Stimulated activated CD4-positive, alpha-beta T cell treated with anti-CD3 and anti-CD28 coated beads, Interleukin-1b, Interleukin-23, amount 100 ng/mL, for 1 hour (primary cell): ENCODE results near the gene ADARB2.
"Not testable (repeated sequence)": the region's sequence is repeated elsewhere in the genome, so short reads cannot be mapped to it uniquely, and the experiment has no call there.

Experiments
- DNase-seq, 2 donors: peaks; one replicate each; pipeline ENCODE4 v3.0.0-alpha.2; 2020; ENCODE audit warnings: low read depth in 2 of 2

Gene ADARB2

DNA sequence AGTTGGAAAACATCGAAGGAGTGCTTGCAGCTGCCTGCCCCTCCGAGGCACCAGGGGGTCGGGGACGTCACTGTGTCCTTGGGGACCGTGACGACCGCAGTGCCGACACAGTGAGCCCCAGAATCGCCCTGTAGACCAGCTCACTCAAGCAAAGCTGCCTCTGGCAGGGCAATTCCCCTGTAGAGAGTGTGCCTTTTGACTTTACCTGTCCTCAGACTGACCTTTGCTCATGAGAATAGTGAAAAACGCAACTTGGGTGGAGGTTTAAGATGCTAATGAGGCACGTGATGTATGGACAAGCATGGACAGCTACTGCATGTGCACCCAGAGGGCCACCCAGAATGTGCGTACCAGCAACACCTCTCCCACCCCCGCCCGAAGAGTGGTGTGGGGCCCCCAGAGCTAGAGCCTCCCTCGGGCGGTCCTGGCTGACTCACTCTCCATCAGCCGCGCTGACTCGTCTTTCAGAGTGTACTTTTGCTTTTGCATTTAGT, 271.9 kb downstream of the ADARB2 start:
- DNase-seq = no peak

DNA sequence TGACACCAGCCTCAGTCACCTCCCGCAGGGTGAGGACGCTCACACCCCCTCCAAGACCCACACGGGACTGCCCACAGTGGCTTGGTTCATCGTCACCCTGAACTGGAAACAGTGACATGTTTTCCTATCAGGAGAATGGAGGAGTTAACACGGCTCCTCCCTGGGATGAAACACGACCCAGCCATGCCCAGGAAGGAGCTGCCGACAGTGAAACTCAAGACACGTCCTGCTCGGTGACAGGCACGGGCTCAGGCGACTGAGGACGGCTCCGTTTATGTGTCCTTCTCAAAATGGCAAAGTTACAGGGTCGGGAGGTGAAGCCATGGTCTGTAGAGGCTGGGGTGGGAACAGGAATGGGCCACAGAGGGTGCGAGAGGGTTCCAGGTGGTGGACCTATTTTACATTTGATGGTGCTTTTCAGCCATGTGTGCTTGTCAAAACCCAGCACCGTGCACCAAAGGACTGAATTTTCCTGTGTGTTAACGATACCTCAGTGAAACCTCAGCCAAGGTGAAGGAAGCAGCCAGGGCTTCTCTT, 272.4 kb downstream of the ADARB2 start:
- no peak for DNase-seq

- DNase-seq = not testable (repeated sequence)
Observed at GRCh38 chr10:1463971-1464370, 273.4 kb downstream of the ADARB2 start.

GRCh38 chr10:1462994-1463633, 274.2 kb downstream of the ADARB2 start:
- DNase-seq = no peak

GRCh38 chr10:1462521-1462920, 274.8 kb downstream of the ADARB2 start:
- no peak for DNase-seq

DNA sequence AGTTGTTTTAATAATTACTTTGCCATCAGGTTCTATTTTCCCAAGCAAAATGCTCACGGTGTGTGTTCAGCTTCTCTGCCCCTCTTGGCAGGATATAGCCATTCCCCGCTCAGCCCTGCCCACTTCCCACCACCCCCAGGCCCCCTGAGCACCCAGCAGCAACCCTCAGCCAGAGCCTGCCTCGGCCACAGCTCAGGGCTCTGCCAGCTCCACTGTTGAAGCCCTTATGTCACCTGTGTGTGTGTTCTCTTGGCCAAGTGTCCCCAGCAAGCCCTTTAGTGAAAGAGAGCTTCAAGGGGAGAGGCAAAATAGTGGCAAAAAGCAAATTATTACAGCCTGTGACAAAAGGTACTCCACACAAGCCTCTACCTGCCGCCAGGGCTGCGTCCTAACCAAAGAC, 275.3 kb downstream of the ADARB2 start:
- DNase-seq = no peak

- DNase-seq = no peak
Observed at GRCh38 chr10:1461016-1461415, 276.3 kb downstream of the ADARB2 start.

DNA sequence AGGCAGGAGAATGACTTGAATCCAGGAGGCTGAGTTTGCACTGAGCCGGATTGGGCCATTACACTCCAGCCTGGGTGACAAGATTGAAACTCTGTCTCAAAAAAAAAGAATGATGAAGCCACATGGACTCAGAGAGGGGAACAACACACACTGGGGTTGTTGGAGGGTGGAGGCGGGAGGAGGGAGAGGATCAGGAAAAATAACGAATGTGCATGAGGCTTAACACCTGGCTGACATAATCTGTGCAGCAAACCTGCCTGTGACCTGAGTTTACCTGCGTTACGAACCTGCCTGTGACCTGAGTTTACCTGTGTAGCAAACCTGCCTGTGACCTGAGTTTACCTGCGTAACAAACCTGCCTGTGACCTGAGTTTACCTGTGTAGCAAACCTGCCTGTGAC, 277.7 kb downstream of the ADARB2 start:
- DNase-seq = not testable (repeated sequence)

GRCh38 chr10:1454951-1455350, 282.4 kb downstream of the ADARB2 start:
- no peak for DNase-seq

GRCh38 chr10:1454428-1454827, 282.9 kb downstream of the ADARB2 start:
- DNase-seq = no peak

DNA sequence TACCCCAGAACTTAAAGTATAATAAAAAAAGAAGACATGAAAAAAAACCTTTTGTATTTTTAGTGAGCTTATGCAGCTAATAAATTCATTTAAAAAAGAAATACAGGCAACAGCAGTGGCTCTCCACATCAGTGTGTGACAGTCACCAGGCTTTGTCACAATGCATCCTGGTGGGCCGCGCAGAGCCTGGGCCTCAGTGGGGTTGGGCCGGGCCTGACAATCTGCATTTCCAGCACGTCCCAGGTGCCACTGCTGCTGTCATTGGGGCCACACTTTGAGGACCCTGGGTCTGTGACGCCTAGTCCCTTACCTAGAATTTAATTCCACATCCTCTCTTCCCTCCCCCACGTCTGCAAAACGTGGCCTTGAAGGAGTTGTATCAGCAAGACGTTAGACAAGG, 284.5 kb downstream of the ADARB2 start:
- DNase-seq = no peak

- no peak for DNase-seq
Observed at GRCh38 chr10:1451941-1452340, 285.4 kb downstream of the ADARB2 start.

- DNase-seq = no peak
Observed at GRCh38 chr10:1451362-1451888, 285.9 kb downstream of the ADARB2 start.

DNA sequence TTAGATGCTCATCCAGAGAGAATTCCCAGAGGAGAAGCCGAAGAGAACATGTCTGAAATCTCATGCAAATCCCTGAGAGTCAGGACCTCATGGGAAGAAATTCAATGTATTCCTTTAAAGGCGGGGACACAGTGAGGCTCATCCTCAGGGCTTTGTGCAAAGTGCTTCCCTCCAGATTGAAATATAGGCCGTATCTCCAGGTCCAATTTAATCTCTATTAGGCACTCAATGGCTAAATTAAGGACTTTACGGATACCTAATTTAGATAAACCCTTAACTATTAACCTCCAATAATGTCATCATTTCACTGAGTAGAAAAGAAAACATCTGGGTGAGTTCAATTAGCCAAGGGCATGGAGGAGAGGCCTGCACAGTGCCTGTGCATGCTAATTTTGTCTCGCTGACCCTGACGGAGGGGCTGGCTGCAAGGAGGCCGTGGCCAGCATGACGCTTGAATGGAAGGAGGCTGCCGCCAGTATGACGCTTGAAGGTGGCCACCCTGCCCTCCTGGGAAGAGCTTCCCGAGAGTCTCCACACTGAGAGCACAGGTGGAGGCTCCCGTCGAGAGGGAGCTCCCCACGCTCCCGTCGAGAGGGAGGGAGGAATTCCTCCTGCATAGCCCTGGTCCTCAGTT, 287.6 kb downstream of the ADARB2 start:
- DNase-seq = no peak

DNA sequence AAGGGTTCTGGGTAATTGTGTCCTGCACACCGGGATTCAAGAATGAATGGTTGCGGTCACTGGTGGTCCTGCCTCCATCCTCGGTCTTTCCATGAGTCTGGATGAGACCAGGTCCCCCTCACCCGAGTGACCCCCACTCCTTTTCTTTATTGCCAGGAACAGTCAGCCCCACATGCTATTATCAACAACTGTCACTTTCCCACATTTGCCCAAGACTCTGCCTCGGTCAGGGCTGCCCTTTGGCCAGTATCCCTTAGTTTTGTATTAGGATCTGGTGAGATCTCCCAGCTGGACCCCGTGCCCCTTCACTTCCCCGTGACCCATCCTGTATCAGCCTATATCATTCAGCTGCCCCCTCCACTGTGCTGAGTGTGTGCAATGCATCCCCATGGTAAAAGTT, 288.3 kb downstream of the ADARB2 start:
- DNase-seq = no peak

DNA sequence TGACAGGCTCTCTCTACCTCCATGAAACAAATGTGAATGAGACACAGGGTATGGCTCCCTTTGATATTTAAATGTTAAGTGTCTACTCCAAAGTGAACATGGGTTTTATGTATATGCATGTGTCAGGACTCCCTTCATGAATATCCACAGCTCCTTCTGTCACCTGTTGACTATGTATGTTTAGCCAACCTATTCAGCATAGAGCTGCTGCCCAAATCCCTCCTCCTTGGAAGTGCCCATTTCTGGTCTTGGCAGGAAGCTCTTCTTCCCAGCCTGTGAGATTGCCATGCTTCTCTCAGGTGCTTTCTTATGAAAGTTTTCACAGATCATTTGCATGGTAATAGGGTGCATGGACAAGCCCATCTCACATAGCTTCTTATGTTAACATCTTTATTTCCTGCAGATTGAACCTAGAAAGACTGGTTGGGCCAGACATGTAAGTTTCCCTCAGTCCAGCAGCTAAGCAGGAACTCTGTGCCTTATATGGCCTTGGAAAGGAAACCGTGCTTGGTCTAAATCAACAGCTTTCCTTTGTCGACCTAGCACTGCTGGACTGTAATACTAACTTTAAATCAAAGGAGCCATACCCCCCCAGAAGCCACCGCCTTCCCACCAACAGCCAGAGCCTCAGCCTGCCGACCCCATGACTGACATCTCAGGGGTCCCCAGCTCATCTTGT, 288.9 kb downstream of the ADARB2 start:
- no peak for DNase-seq

DNA sequence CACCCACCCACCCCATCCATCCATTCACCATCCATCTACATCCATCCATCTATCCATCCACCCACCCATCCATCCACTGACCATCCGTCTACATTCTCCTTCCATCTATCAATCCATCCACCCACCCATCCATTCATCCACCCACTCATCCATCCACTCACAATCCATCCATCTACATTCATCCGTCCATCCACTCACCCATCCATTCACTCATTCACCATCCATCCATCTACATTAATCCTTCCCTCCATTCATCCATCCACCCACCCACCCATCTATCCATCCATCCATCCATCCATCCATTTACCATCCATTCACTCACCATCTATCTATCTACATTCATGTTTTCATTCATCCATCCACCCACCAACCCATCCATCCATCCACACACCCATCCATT, 292.5 kb downstream of the ADARB2 start:
- DNase-seq = no peak

DNA sequence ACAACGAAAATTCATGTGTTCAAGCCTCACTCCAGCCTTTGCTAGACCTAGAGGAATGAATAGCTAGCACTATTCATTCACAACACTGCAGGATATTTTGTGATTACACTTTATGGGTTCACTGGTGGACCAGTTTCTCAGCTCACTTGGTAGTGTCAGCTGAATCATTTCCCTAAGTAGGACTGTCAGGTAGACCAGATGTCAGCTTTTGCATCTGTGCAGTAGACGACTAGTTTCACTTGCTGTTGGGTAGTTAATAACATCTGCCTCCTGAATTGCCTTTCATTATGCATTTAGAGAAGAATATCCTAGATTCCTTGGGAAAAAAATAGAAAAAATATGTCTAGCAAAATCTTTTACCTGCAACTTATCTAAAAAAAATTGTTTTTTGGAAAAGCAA, 296.4 kb downstream of the ADARB2 start:
- no peak for DNase-seq

DNA sequence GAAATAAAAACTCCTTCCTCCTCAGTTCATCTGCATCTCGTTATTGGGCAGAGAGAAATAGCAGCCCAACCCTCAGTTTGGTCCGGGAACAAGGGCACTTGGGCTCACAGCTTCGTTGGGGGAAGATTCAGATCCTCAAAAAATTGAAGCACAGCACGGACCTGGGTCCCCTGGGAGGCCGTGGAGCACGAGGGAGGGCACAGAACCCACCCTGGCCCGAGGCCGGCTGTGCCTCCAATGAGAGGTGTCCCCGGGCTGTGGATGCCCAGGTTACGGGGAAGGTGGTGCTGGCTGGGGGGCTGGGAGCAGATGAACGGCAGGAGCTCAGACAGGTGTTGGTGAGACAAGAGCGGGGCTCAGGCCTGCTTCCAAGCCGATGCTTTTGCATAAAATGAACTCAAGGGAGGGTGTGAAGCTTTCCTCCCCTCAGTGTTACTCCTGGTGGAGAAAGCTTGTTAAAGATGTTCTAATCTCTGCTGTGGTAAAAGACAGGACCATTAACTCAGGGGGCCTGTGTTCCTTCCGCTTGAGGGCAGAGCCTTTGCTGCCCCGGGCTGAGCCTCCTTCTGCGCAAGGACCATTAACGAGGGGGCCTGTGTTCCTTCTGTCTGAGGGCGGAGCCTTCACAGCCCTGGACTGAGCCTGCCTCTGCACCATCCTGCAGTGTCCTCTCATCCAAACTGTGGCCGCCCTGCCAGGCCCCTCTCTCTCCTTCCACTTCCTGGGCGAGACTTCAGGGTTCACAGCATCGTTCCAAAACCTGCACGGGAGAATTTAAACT, 302.2 kb downstream of the ADARB2 start:
- DNase-seq = no peak

GRCh38 chr10:1434202-1434601, 303.1 kb downstream of the ADARB2 start:
- no peak for DNase-seq

DNA sequence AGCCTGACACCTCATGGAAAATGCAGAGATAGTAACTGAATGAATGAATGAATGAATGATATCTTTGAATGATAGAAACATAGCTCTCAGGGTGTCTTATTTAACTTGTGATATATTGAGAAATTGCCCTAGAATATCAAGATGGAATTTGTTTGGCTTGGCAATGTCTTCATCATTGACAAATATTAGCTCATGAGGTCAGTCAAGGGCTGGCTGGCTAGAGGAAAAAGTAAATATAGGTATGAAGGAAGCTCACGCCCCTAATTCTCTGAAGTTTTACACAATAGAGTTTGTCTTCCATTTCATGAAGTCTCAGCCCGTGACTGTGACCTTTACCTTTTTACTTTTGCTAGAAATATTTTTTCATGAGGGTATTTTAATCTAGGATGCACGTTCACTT, 305.2 kb downstream of the ADARB2 start:
- no peak for DNase-seq

DNA sequence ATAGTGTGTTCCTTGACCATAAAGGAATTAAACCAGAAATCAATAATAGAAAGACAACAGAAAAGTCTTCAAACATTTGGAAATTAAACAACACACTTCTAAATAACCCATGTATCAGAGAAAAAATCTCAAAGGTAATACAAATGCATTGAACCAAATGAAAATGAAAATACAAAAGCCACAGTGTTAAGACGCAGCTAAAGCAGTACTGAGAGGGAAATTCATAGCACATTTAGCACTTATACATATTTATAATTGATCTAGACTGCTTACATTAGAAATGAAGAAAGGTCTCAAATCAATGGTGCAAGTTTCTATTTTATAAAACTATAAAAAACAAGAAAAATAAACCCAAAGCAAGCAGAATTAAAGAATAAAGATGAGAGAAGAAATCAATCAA, 306.1 kb downstream of the ADARB2 start:
- DNase-seq = no peak
